ENCODE measurements around the gene OGFRL1.

- TF ChIP-seq CTCF (IDR thresholded peaks at IDR 0.05) (no peak), POLR2AphosphoS5 (IDR thresholded peaks at IDR 0.05) (no peak)
Measured at GRCh38 chr6:71294121-71294523, 5.5 kb downstream of the OGFRL1 start.
